ENCODE data around the gene PPARD.
A peak's percentile ranks its signal among the peaks of the same experiment; 100 is the strongest.

PPARD gene

GRCh38 chr6:35451354-35452182 lies 109.2 kb downstream of the PPARD start:
- no peak for DNase-seq (ENCODE audit: low spot score in 2 of 2)
- Mint-ChIP-seq H3K27ac (ENCODE audit: low read depth) (peak overlapping the region; percentile 19), H3K36me3 (ENCODE audit: insufficient read depth) (peaks cover 8% of the 10 kb centered on the region), H3K4me3 (peak overlapping the region; percentile 81), H3K9me3 (no peaks in the 10 kb centered on the region), H3K4me1 (peaks cover 41% of the 10 kb centered on the region), H3K27me3 (no peaks in the 10 kb centered on the region)
- peak; percentile 21 for ATAC-seq (replicated peaks; ENCODE audit: extremely low read depth, poor library complexity, severe bottlenecking)

- peak within 1 kb of the TSS; percentile 81 for H3K4me3 Mint-ChIP-seq
- ATAC-seq (replicated peaks; ENCODE audit: extremely low read depth, poor library complexity, severe bottlenecking) = peak; percentile 64
- no peaks in the 10 kb centered on the region for H3K9me3 Mint-ChIP-seq
- peak within 1 kb of the TSS; percentile 19 for H3K27ac Mint-ChIP-seq (ENCODE audit: low read depth)
- peak; percentile 76 to 89 for DNase-seq (ENCODE audit: low spot score in 2 of 2)
- peaks cover 7% of the 10 kb centered on the region for H3K36me3 Mint-ChIP-seq (ENCODE audit: insufficient read depth)
- H3K4me1 Mint-ChIP-seq = peaks cover 41% of the 10 kb centered on the region
- no peaks in the 10 kb centered on the region for H3K27me3 Mint-ChIP-seq
Measured at GRCh38 chr6:35452183-35453090, 110.1 kb downstream of the PPARD start, which contains the start of gene FANCE. Gene FANCE (plus strand): TSS chr6:35452338. CDS start chr6:35452546, 208 bp downstream.

- Mint-ChIP-seq H3K27ac (ENCODE audit: low read depth) (no peak overlapping the region), H3K36me3 (ENCODE audit: insufficient read depth) (peaks cover 8% of the 10 kb centered on the region), H3K4me1 (peaks cover 41% of the 10 kb centered on the region), H3K4me3 (peak overlapping the region; percentile 81), H3K27me3 (no peaks in the 10 kb centered on the region), H3K9me3 (no peaks in the 10 kb centered on the region)
- DNase-seq (ENCODE audit: low spot score in 2 of 2) (no peak), ATAC-seq (replicated peaks; ENCODE audit: extremely low read depth, poor library complexity, severe bottlenecking) (no peak)
Measured at GRCh38 chr6:35453236-35453635, 110.9 kb downstream of the PPARD start.

- no peak overlapping the region for H3K27ac Mint-ChIP-seq (ENCODE audit: low read depth)
- H3K4me3 Mint-ChIP-seq = no peak overlapping the region
- ATAC-seq (replicated peaks; ENCODE audit: extremely low read depth, poor library complexity, severe bottlenecking) = no peak
- H3K4me1 Mint-ChIP-seq = peaks cover 38% of the 10 kb centered on the region
- no peaks in the 10 kb centered on the region for H3K27me3 Mint-ChIP-seq
- peaks cover 14% of the 10 kb centered on the region for H3K36me3 Mint-ChIP-seq (ENCODE audit: insufficient read depth)
- H3K9me3 Mint-ChIP-seq = no peaks in the 10 kb centered on the region
- no peak for DNase-seq (ENCODE audit: low spot score in 2 of 2)
Measured at GRCh38 chr6:35454391-35455110, 112.2 kb downstream of the PPARD start.

GRCh38 chr6:35457907-35458306 lies 115.5 kb downstream of the PPARD start:
- no peak overlapping the region for H3K4me3 Mint-ChIP-seq
- peaks cover 23% of the 10 kb centered on the region for H3K4me1 Mint-ChIP-seq
- H3K27ac Mint-ChIP-seq (ENCODE audit: low read depth) = no peak overlapping the region
- H3K27me3 Mint-ChIP-seq = no peaks in the 10 kb centered on the region
- peaks cover 15% of the 10 kb centered on the region for H3K36me3 Mint-ChIP-seq (ENCODE audit: insufficient read depth)
- no peak for DNase-seq (ENCODE audit: low spot score in 2 of 2)
- no peaks in the 10 kb centered on the region for H3K9me3 Mint-ChIP-seq
- no peak for ATAC-seq (replicated peaks; ENCODE audit: extremely low read depth, poor library complexity, severe bottlenecking)

GRCh38 chr6:35461270-35461669 lies 118.9 kb downstream of the PPARD start:
- Mint-ChIP-seq H3K27ac (ENCODE audit: low read depth) (no peak overlapping the region), H3K4me1 (no peaks in the 10 kb centered on the region), H3K27me3 (no peaks in the 10 kb centered on the region), H3K4me3 (no peak overlapping the region), H3K9me3 (no peaks in the 10 kb centered on the region), H3K36me3 (ENCODE audit: insufficient read depth) (peaks cover 12% of the 10 kb centered on the region)
- no peak for DNase-seq (ENCODE audit: low spot score in 2 of 2)
- ATAC-seq (replicated peaks; ENCODE audit: extremely low read depth, poor library complexity, severe bottlenecking) = no peak

- Mint-ChIP-seq H3K27ac (ENCODE audit: low read depth) (no peak overlapping the region), H3K4me3 (no peak overlapping the region), H3K4me1 (peaks cover 10% of the 10 kb centered on the region), H3K27me3 (no peaks in the 10 kb centered on the region), H3K9me3 (no peaks in the 10 kb centered on the region), H3K36me3 (ENCODE audit: insufficient read depth) (peaks cover 14% of the 10 kb centered on the region)
- DNase-seq (ENCODE audit: low spot score in 2 of 2) (no peak), ATAC-seq (replicated peaks; ENCODE audit: extremely low read depth, poor library complexity, severe bottlenecking) (no peak)
Measured at GRCh38 chr6:35463292-35463691, 120.9 kb downstream of the PPARD start.

- Mint-ChIP-seq H3K36me3 (ENCODE audit: insufficient read depth) (peaks cover 29% of the 10 kb centered on the region), H3K4me3 (no peak overlapping the region)
- DNase-seq (ENCODE audit: low spot score in 2 of 2) = no peak
Measured at GRCh38 chr6:35465646-35466045, 123.3 kb downstream of the PPARD start.

GRCh38 chr6:35468181-35468979 lies 126.0 kb downstream of the PPARD start, which contains the start of gene RPL10A:
Gene RPL10A (plus strand): TSS chr6:35468401. CDS start chr6:35468435, 34 bp downstream.
- ATAC-seq (replicated peaks; ENCODE audit: extremely low read depth, poor library complexity, severe bottlenecking) (peak; percentile 88), DNase-seq (ENCODE audit: low spot score in 2 of 2) (peak; percentile 86 to 94)
- peaks cover 46% of the 10 kb centered on the region for H3K36me3 Mint-ChIP-seq (ENCODE audit: insufficient read depth)
- H3K27ac Mint-ChIP-seq (ENCODE audit: low read depth) = peak within 1 kb of the TSS; percentile 96
- no peaks in the 10 kb centered on the region for H3K27me3 Mint-ChIP-seq
- no peaks in the 10 kb centered on the region for H3K9me3 Mint-ChIP-seq
- H3K4me1 Mint-ChIP-seq = peaks cover 38% of the 10 kb centered on the region
- peak within 1 kb of the TSS; percentile 98 for H3K4me3 Mint-ChIP-seq

More at GRCh38 chr6:35465646-35466045, 123.3 kb downstream of the PPARD start:
- Mint-ChIP-seq H3K4me1 (peaks cover 34% of the 10 kb centered on the region), H3K9me3 (no peaks in the 10 kb centered on the region), H3K27ac (ENCODE audit: low read depth) (no peak overlapping the region), H3K27me3 (no peaks in the 10 kb centered on the region)
- ATAC-seq (replicated peaks; ENCODE audit: extremely low read depth, poor library complexity, severe bottlenecking) = no peak

- Mint-ChIP-seq H3K27me3 (no peaks in the 10 kb centered on the region), H3K4me3 (peak overlapping the region; percentile 98), H3K4me1 (peaks cover 38% of the 10 kb centered on the region), H3K27ac (ENCODE audit: low read depth) (peak overlapping the region; percentile 96), H3K9me3 (no peaks in the 10 kb centered on the region), H3K36me3 (ENCODE audit: insufficient read depth) (peaks cover 46% of the 10 kb centered on the region)
- DNase-seq (ENCODE audit: low spot score in 2 of 2) (no peak), ATAC-seq (replicated peaks; ENCODE audit: extremely low read depth, poor library complexity, severe bottlenecking) (no peak)
Measured at GRCh38 chr6:35468980-35469750, 126.8 kb downstream of the PPARD start.

All from central memory CD8-positive, alpha-beta T cell (primary cell).